K562 (cell line): Measurements from ENCODE around the gene FASTKD3. TPM values are rescaled to one million over a fixed set of nuclear protein-coding genes. Genes with fewer than 3 reads are reported as not detected.
A peak's percentile ranks its signal among the peaks of the same experiment; 100 is the strongest.

ENCODE experiments used
- BCL6 ChIP-seq: fragments of 250-450 bp; sonication (Bioruptor Pico); IDR thresholded peaks from 2 replicates; pipeline ENCODE4 v1.4.0; 2020
- CREB3L1 ChIP-seq: fragments of 450-650 bp; IDR thresholded peaks from 2 replicates; pipeline ENCODE4 v1.6.1; 2014; ENCODE audit warnings: low read depth, mild to moderate bottlenecking, moderate library complexity, borderline replicate concordance
- ELF2 ChIP-seq: fragments of 250-450 bp; sonication (Bioruptor Pico); IDR thresholded peaks from 2 replicates; pipeline ENCODE4 v1.5.0; 2021; ENCODE audit warnings: mild to moderate bottlenecking
- FOS ChIP-seq: IDR thresholded peaks from 3 replicates; pipeline ENCODE4 v1.6.1; 2011; ENCODE audit not compliant: insufficient read length; ENCODE audit errors: extremely low read depth
- GABPB1 ChIP-seq: sonication (generic); formaldehyde crosslinking; IDR thresholded peaks from 2 replicates; pipeline ENCODE4 v1.8.0; 2022; ENCODE audit warnings: mild to moderate bottlenecking, missing genetic modification reagents
- MTA1 ChIP-seq: fragments of 450-650 bp; IDR thresholded peaks from 2 replicates; pipeline ENCODE4 v1.6.1; 2017; ENCODE audit warnings: borderline replicate concordance
- MYC ChIP-seq, 2 experiments: fragments of 250-450 bp in 1 of 2; sonication (Bioruptor Pico) in 1 of 2; IDR thresholded peaks; 2 replicates each; pipeline versions ENCODE4 v1.5.1 to v1.6.1; 2012 to 2021; ENCODE audit warnings: low read depth in 2 of 2, borderline replicate concordance in 1 of 2, improper control_type of control experiment in 1 of 2, low read length in 1 of 2, mild to moderate bottlenecking in 1 of 2, moderate library complexity in 1 of 2
- NBN ChIP-seq: fragments of 450-650 bp; IDR thresholded peaks from 2 replicates; pipeline ENCODE4 v1.6.1; 2016; ENCODE audit warnings: low read depth, mild to moderate bottlenecking
- NFE2L1 ChIP-seq: fragments of 450-650 bp; IDR thresholded peaks from 2 replicates; pipeline ENCODE4 v1.6.1; 2016; ENCODE audit warnings: missing genetic modification characterization, low read depth, mild to moderate bottlenecking, missing compliant biosample characterization, moderate library complexity, borderline replicate concordance
- PCBP1 ChIP-seq: fragments of 200-400 bp; formaldehyde crosslinking; IDR thresholded peaks from 2 replicates; pipeline ENCODE4 v1.6.1; 2018; ENCODE audit warnings: mild to moderate bottlenecking, low read depth, low read length; ENCODE audit not compliant: poor library complexity, severe bottlenecking
- PYGO2 ChIP-seq: fragments of 450-650 bp; IDR thresholded peaks from 2 replicates; pipeline ENCODE4 v1.6.1; 2016; ENCODE audit warnings: mild to moderate bottlenecking, missing genetic modification characterization, moderate library complexity, missing compliant biosample characterization
- RFX1 ChIP-seq: fragments of 450-650 bp; IDR thresholded peaks from 2 replicates; pipeline ENCODE4 v1.6.1; 2016; ENCODE audit warnings: mild to moderate bottlenecking, moderate library complexity
- ZBTB8A ChIP-seq: fragments of 450-650 bp; IDR thresholded peaks from 2 replicates; pipeline ENCODE4 v1.6.1; 2018; ENCODE audit warnings: mild to moderate bottlenecking, moderate library complexity; ENCODE audit not compliant: partially characterized antibody
- ZKSCAN1 ChIP-seq: fragments of 150-350 bp; IDR thresholded peaks from 2 replicates; pipeline ENCODE4 v1.6.1; 2016; ENCODE audit warnings: low read depth, low read length
- ZKSCAN3 ChIP-seq: fragments of 250-450 bp; sonication (Bioruptor Pico); IDR thresholded peaks from 2 replicates; pipeline ENCODE4 v1.4.0; 2020
- ZNF165 ChIP-seq: fragments of 250-450 bp; sonication (Bioruptor Pico); IDR thresholded peaks from 2 replicates; pipeline ENCODE4 v1.4.0; 2020; ENCODE audit warnings: borderline replicate concordance
- ZNF197 ChIP-seq: fragments of 200-800 bp; sonication (Bioruptor generic); IDR thresholded peaks from 2 replicates; pipeline ENCODE4 v1.6.1; 2016; ENCODE audit warnings: low read depth, missing genetic modification characterization, missing compliant biosample characterization
- ZNF282 ChIP-seq: sonication (generic); formaldehyde crosslinking; IDR thresholded peaks from 2 replicates; pipeline ENCODE4 v1.8.1; 2023; ENCODE audit warnings: missing genetic modification reagents
- ZNF408 ChIP-seq: fragments of 250-450 bp; sonication (Bioruptor Pico); IDR thresholded peaks from 2 replicates; pipeline ENCODE4 v1.4.0; 2020; ENCODE audit warnings: low read depth, mild to moderate bottlenecking, moderate library complexity
- ZNF507 ChIP-seq: conservative IDR thresholded peaks from 2 replicates; pipeline ENCODE4 v1.6.1; 2017; ENCODE audit warnings: missing genetic modification characterization, missing compliant biosample characterization
- ZNF551 ChIP-seq: fragments of 250-450 bp; sonication (Bioruptor Pico); IDR thresholded peaks from 2 replicates; pipeline ENCODE4 v1.5.0; 2021; ENCODE audit warnings: mild to moderate bottlenecking, moderate library complexity
- polyA plus RNA-seq, 8 experiments: library from polyadenylated mRNA; depleted of rRNA in 4 of 8; stranded (reverse) in 5 of 8; unstranded in 3 of 8; fragments of >200 nt; fragmentation: Nextera tagmentation in 2 of 8; fragmentation: Illumina TruSeq in 1 of 8; extraction: Ambion mirVana in 2 of 8; extraction: Trizol in 1 of 8; gene quantifications; 2 replicates each; pipeline versions ENCODE4 v1.2.1 to v1.2.3, GENCODE V29; 2011 to 2014; ENCODE audit warnings: inconsistent platforms in 1 of 8, missing spikeins in 1 of 8
- total RNA-seq, 7 experiments: library from RNA; depleted of rRNA in 6 of 7; stranded (reverse); fragments of >200 nt in 6 of 7; fragmentation: Illumina TruSeq in 2 of 7; extraction: Trizol in 2 of 7; gene quantifications; 2 replicates each; pipeline versions ENCODE4 v1.2.1 to v1.2.3, GENCODE V29; 2011 to 2021; ENCODE audit warnings: low replicate concordance in 1 of 7
- TF ChIP-seq, protein P1 (sequence below): fragments of 150-350 bp; IDR thresholded peaks from 2 replicates; pipeline ENCODE4 v1.6.1; 2014; ENCODE audit warnings: low read depth, mild to moderate bottlenecking, low read length, borderline replicate concordance
- TF ChIP-seq, protein P2 (sequence below): fragments of 250-450 bp; sonication (Bioruptor Pico); IDR thresholded peaks from 2 replicates; pipeline ENCODE4 v1.4.0; 2020; ENCODE audit warnings: mild to moderate bottlenecking

Gene FASTKD3
- total and polyA plus RNA-seq, 9 of the 15 experiments (the other 6 are each of a cell fraction or from before 2014, with no cell fraction given): 17.1 to 149 (median 47.5) TPM

DNA sequence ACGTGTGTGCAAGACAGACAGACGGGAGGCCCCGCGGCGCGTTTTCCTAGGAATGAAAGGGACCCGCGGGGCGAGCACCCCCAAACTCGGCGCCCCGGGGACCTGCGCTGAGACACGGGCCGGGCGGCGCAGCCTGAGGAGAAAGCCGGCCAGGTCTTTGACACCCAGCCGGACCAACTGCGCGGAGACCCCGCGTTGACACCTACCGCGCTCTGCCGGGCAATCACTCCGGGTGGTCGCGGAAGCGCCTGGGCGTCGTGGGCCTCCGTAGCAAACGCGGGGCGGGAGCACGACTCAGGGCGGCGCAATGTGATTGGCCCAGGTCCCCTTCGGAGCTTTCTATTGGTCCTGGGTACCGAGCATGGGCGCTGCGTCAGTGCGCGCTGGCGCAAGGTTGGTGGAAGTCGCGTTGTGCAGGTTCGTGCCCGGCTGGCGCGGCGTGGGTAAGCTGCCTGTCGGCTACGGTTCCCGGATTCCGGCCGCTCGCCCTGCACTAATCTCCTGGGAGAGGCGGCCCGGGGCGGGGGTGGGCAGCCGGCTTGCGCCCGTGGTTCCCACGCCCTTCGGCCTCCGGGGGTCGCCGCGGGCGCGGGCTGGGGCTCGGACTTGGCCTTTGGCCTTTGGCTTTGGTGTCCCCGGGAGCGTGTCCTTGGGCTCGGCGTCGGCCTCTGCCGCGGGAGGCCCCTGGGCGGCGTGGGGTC, at the start of gene FASTKD3, which contains the start of gene MTRR (continued):
- TF ChIP-seq ZNF197: no peak
- TF ChIP-seq, protein P1, sequence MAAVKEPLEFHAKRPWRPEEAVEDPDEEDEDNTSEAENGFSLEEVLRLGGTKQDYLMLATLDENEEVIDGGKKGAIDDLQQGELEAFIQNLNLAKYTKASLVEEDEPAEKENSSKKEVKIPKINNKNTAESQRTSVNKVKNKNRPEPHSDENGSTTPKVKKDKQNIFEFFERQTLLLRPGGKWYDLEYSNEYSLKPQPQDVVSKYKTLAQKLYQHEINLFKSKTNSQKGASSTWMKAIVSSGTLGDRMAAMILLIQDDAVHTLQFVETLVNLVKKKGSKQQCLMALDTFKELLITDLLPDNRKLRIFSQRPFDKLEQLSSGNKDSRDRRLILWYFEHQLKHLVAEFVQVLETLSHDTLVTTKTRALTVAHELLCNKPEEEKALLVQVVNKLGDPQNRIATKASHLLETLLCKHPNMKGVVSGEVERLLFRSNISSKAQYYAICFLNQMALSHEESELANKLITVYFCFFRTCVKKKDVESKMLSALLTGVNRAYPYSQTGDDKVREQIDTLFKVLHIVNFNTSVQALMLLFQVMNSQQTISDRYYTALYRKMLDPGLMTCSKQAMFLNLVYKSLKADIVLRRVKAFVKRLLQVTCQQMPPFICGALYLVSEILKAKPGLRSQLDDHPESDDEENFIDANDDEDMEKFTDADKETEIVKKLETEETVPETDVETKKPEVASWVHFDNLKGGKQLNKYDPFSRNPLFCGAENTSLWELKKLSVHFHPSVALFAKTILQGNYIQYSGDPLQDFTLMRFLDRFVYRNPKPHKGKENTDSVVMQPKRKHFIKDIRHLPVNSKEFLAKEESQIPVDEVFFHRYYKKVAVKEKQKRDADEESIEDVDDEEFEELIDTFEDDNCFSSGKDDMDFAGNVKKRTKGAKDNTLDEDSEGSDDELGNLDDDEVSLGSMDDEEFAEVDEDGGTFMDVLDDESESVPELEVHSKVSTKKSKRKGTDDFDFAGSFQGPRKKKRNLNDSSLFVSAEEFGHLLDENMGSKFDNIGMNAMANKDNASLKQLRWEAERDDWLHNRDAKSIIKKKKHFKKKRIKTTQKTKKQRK: no peak
- TF ChIP-seq ZBTB8A: no peak
- TF ChIP-seq CREB3L1: peak; percentile 20; the same call in 1 of the 2 replicates
- TF ChIP-seq ELF2: peak; percentile 64; the same call in 1 of the 2 replicates
- TF ChIP-seq PYGO2 (tag): no peak
- no peak for TF ChIP-seq ZKSCAN3
- no peak for TF ChIP-seq ZNF408 (CRISPR knock-in tag)
- TF ChIP-seq, protein P2, sequence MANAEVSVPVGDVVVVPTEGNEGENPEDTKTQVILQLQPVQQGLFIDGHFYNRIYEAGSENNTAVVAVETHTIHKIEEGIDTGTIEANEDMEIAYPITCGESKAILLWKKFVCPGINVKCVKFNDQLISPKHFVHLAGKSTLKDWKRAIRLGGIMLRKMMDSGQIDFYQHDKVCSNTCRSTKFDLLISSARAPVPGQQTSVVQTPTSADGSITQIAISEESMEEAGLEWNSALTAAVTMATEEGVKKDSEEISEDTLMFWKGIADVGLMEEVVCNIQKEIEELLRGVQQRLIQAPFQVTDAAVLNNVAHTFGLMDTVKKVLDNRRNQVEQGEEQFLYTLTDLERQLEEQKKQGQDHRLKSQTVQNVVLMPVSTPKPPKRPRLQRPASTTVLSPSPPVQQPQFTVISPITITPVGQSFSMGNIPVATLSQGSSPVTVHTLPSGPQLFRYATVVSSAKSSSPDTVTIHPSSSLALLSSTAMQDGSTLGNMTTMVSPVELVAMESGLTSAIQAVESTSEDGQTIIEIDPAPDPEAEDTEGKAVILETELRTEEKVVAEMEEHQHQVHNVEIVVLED (CRISPR knock-in tag): peak; percentile 95
- peak; percentile 59; the same call in 1 of the 2 replicates for TF ChIP-seq MYC (IDR thresholded peaks at IDR 0.05; ENCODE audit: low read depth, low read length)
- no peak; the same call in 1 of the 2 replicates for TF ChIP-seq MYC (CRISPR knock-in tag; IDR thresholded peaks at IDR 0.05; ENCODE audit: borderline replicate concordance, low read depth)
- no peak for TF ChIP-seq ZNF551 (CRISPR knock-in tag)
- peak; percentile 92 for TF ChIP-seq FOS
- no peak for TF ChIP-seq NBN
- TF ChIP-seq BCL6 (CRISPR knock-in tag): no peak
- no peak for TF ChIP-seq ZNF282
- TF ChIP-seq MTA1: 0 out of 2 replicates have a peak, but pooled peaks have one; percentile 39
- peak; percentile 97 for TF ChIP-seq PCBP1
- no peak for TF ChIP-seq ZNF165 (CRISPR knock-in tag)
- peak; percentile 54; the same call in 1 of the 2 replicates for TF ChIP-seq GABPB1
- no peak for TF ChIP-seq NFE2L1 (tag)
- TF ChIP-seq ZKSCAN1: 0 out of 2 replicates have a peak, but pooled peaks have one; percentile 49
- TF ChIP-seq RFX1: no peak
- TF ChIP-seq ZNF507 (tag): no peak
